Memory B cell (primary cell): ENCODE results near the gene TBL1XR1.
A peak's percentile ranks its signal among the peaks of the same experiment; 100 is the strongest.
"Not testable (repeated sequence)": the region's sequence is repeated elsewhere in the genome, so short reads cannot be mapped to it uniquely, and the experiment has no call there.

Source experiments
- ATAC-seq: fragments of 150-1000 bp; cut with Tn5 transposase; 2 replicates; pipeline ENCODE4 v1.10.0; 2021; ENCODE audit warnings: low read depth, mild to moderate bottlenecking, moderate library complexity
- DNase-seq, 2 donors: peaks; one replicate each; pipeline ENCODE4 v3.0.0; 2022; ENCODE audit warnings: low spot score in 2 of 2
- H3K27ac Mint-ChIP-seq: one replicate; pipeline ENCODE4 v1.8.0; 2022; ENCODE audit warnings: mild to moderate bottlenecking, moderate library complexity, mixed read lengths
- H3K27me3 Mint-ChIP-seq: one replicate; pipeline ENCODE4 v1.8.0; 2022; ENCODE audit warnings: mixed read lengths
- H3K36me3 Mint-ChIP-seq: one replicate; pipeline ENCODE4 v1.8.0; 2022; ENCODE audit warnings: mild to moderate bottlenecking, mixed read lengths
- H3K4me1 Mint-ChIP-seq: one replicate; pipeline ENCODE4 v1.8.0; 2022; ENCODE audit warnings: mixed read lengths
- H3K4me3 Mint-ChIP-seq: one replicate; pipeline ENCODE4 v1.8.0; 2022; ENCODE audit warnings: mild to moderate bottlenecking, moderate library complexity, mixed read lengths
- H3K9me3 Mint-ChIP-seq: one replicate; pipeline ENCODE4 v1.8.0; 2022; ENCODE audit warnings: mixed read lengths

The TBL1XR1 gene

GRCh38 chr3:177150970-177151627 lies 46.2 kb downstream of the TBL1XR1 start:
- DNase-seq: no peak
- Mint-ChIP-seq H3K4me3 (no peak overlapping the region), H3K27me3 (no peaks in the 10 kb centered on the region), H3K9me3 (no peaks in the 10 kb centered on the region), H3K27ac (peak overlapping the region; percentile 84), H3K36me3 (peaks cover 2% of the 10 kb centered on the region), H3K4me1 (peaks cover 39% of the 10 kb centered on the region)
- no peak for ATAC-seq

DNA sequence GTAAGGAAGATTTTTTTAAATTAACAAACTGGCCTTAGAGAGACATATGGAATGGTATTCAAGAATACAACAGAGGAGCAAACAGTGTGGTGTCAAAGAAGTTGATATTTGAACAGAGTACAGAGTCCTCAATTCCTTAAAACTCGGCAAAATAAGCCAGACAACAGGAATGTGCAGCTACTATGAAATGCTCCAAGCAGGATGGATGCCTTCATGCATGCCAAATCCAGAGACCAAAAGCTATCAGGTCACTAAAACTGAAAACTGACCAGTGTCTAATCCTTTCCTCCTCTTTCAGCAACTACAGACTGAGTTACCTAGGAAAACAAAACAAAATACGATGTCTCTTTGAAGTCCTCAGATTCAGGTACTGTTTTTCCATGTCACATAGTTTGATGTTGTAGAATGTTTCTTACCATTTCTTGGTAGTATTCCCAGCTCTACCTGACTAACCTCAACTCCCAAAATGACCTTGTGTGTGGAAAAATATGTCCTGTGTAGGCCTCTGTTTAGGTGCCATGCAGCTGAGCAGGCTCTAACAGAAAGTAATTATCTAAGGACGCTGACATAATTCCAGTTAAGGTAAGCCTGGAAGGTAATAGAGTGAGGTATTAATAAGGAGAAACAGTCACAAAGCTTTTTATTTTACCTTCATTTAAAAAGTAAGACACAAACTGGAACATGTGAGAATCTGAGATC lies 46.9 kb downstream of the TBL1XR1 start:
- DNase-seq: no peak
- Mint-ChIP-seq H3K27ac (peak overlapping the region; percentile 84), H3K36me3 (peaks cover 2% of the 10 kb centered on the region), H3K4me3 (no peak overlapping the region), H3K4me1 (peaks cover 45% of the 10 kb centered on the region), H3K9me3 (no peaks in the 10 kb centered on the region), H3K27me3 (no peaks in the 10 kb centered on the region)
- ATAC-seq: no peak

GRCh38 chr3:177149106-177149505 lies 48.2 kb downstream of the TBL1XR1 start:
- H3K4me3 Mint-ChIP-seq: no peak overlapping the region
- no peak overlapping the region for H3K27ac Mint-ChIP-seq
- no peaks in the 10 kb centered on the region for H3K9me3 Mint-ChIP-seq
- H3K27me3 Mint-ChIP-seq: no peaks in the 10 kb centered on the region
- no peak for ATAC-seq
- H3K36me3 Mint-ChIP-seq: peaks cover 2% of the 10 kb centered on the region
- no peak for DNase-seq
- H3K4me1 Mint-ChIP-seq: peaks cover 45% of the 10 kb centered on the region

DNA sequence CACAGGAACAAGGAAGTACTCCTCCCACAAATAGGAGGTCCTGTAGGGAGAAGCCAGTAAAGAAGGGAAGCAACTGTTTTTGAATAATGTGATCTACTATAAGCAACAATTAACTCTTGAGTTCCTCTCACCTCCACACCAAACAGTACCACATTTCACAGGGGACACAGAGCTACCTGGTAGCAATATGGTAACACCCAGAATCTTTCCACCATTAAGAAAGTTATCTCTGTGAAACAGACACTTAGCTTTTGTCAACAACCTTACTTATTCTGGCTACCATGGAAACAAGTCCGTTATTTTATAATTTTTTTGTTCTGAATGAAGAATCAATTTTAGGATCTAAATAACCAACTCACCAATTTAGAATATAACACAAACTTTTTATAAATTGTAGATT lies 49.5 kb downstream of the TBL1XR1 start:
- Mint-ChIP-seq H3K27me3 (no peaks in the 10 kb centered on the region), H3K4me3 (no peak overlapping the region), H3K36me3 (peaks cover 2% of the 10 kb centered on the region), H3K9me3 (no peaks in the 10 kb centered on the region), H3K27ac (peak overlapping the region; percentile 97), H3K4me1 (peaks cover 53% of the 10 kb centered on the region)
- ATAC-seq (no peak), DNase-seq (no peak)

GRCh38 chr3:177146646-177147045 lies 50.6 kb downstream of the TBL1XR1 start:
- Mint-ChIP-seq H3K4me1 (peaks cover 55% of the 10 kb centered on the region), H3K4me3 (no peak overlapping the region), H3K27me3 (no peaks in the 10 kb centered on the region), H3K36me3 (peaks cover 2% of the 10 kb centered on the region), H3K9me3 (no peaks in the 10 kb centered on the region), H3K27ac (peak overlapping the region; percentile 97)
- ATAC-seq (no peak), DNase-seq (no peak)

GRCh38 chr3:177145954-177146353 lies 51.3 kb downstream of the TBL1XR1 start:
- DNase-seq (no peak), ATAC-seq (no peak)
- H3K4me3 Mint-ChIP-seq: peak overlapping the region; percentile 59
- H3K36me3 Mint-ChIP-seq: peaks cover 2% of the 10 kb centered on the region
- H3K27ac Mint-ChIP-seq: peak overlapping the region; percentile 97
- H3K4me1 Mint-ChIP-seq: peaks cover 50% of the 10 kb centered on the region
- no peaks in the 10 kb centered on the region for H3K9me3 Mint-ChIP-seq
- H3K27me3 Mint-ChIP-seq: no peaks in the 10 kb centered on the region

GRCh38 chr3:177145381-177145780 lies 51.9 kb downstream of the TBL1XR1 start:
- Mint-ChIP-seq H3K36me3 (peaks cover 2% of the 10 kb centered on the region), H3K9me3 (no peaks in the 10 kb centered on the region), H3K27me3 (no peaks in the 10 kb centered on the region), H3K27ac (peak overlapping the region; percentile 97), H3K4me3 (peak overlapping the region; percentile 59), H3K4me1 (peaks cover 44% of the 10 kb centered on the region)
- DNase-seq: no peak
- peak; percentile 34 for ATAC-seq

- Mint-ChIP-seq H3K4me3 (peak overlapping the region; percentile 59), H3K9me3 (no peaks in the 10 kb centered on the region), H3K4me1 (peaks cover 43% of the 10 kb centered on the region), H3K27ac (peak overlapping the region; percentile 97), H3K36me3 (peaks cover 2% of the 10 kb centered on the region), H3K27me3 (no peaks in the 10 kb centered on the region)
- DNase-seq (peak in 1 of 2 donors; percentile 26), ATAC-seq (peak; percentile 87)
These were observed 52.4 kb downstream of the TBL1XR1 start for GRCh38 chr3:177144922-177145321.

- no peak for DNase-seq
- H3K27me3 Mint-ChIP-seq: no peaks in the 10 kb centered on the region
- H3K4me1 Mint-ChIP-seq: peaks cover 55% of the 10 kb centered on the region
These were observed 55.2 kb downstream of the TBL1XR1 start for GRCh38 chr3:177141899-177142646.

GRCh38 chr3:177141471-177141870 lies 55.8 kb downstream of the TBL1XR1 start:
- DNase-seq (no peak), ATAC-seq (no peak)
- Mint-ChIP-seq H3K27ac (peak overlapping the region; percentile 48), H3K4me3 (no peak overlapping the region), H3K4me1 (peaks cover 50% of the 10 kb centered on the region), H3K36me3 (peaks cover 8% of the 10 kb centered on the region), H3K27me3 (no peaks in the 10 kb centered on the region), H3K9me3 (no peaks in the 10 kb centered on the region)

More at GRCh38 chr3:177141899-177142646, 55.2 kb downstream of the TBL1XR1 start:
- no peaks in the 10 kb centered on the region for H3K9me3 Mint-ChIP-seq
- ATAC-seq: peak; percentile 22
- peaks cover 8% of the 10 kb centered on the region for H3K36me3 Mint-ChIP-seq
- peak overlapping the region; percentile 3 for H3K4me3 Mint-ChIP-seq
- H3K27ac Mint-ChIP-seq: peak overlapping the region; percentile 48

GRCh38 chr3:177139220-177139619 lies 58.1 kb downstream of the TBL1XR1 start:
- Mint-ChIP-seq H3K36me3 (peaks cover 10% of the 10 kb centered on the region), H3K4me1 (peaks cover 45% of the 10 kb centered on the region), H3K27ac (peak overlapping the region; percentile 49)
- not testable (repeated sequence) for ATAC-seq, H3K9me3 Mint-ChIP-seq, DNase-seq, H3K4me3 Mint-ChIP-seq, H3K27me3 Mint-ChIP-seq

- Mint-ChIP-seq H3K36me3 (peaks cover 16% of the 10 kb centered on the region), H3K27ac (peak overlapping the region; percentile 49), H3K4me1 (peaks cover 47% of the 10 kb centered on the region), H3K27me3 (no peaks in the 10 kb centered on the region), H3K9me3 (no peaks in the 10 kb centered on the region), H3K4me3 (peak overlapping the region; percentile 18)
- no peak for DNase-seq
- no peak for ATAC-seq
These were observed 59.2 kb downstream of the TBL1XR1 start for GRCh38 chr3:177137774-177138705.

- no peak overlapping the region for H3K4me3 Mint-ChIP-seq
- ATAC-seq (no peak), DNase-seq (no peak)
- H3K36me3 Mint-ChIP-seq: peaks cover 21% of the 10 kb centered on the region
- peaks cover 49% of the 10 kb centered on the region for H3K4me1 Mint-ChIP-seq
- no peaks in the 10 kb centered on the region for H3K27me3 Mint-ChIP-seq
- H3K27ac Mint-ChIP-seq: no peak overlapping the region
- H3K9me3 Mint-ChIP-seq: no peaks in the 10 kb centered on the region
These were observed 60.5 kb downstream of the TBL1XR1 start for GRCh38 chr3:177136741-177137140.
